Stomach smooth muscle (tissue), 2 donors: Measurements from ENCODE around the gene IL36B.

Experiments used
- H3K27ac ChIP-seq: one replicate; pipeline ENCODE4 v1.7.0; 2013; ENCODE audit warnings: mild to moderate bottlenecking, low read length, inconsistent platforms
- H3K27me3 ChIP-seq, 2 donors: one replicate each; pipeline ENCODE4 v1.7.0; 2013; ENCODE audit warnings: low read length in 2 of 2; ENCODE audit not compliant: insufficient read depth in 2 of 2, control insufficient read depth in 1 of 2
- H3K36me3 ChIP-seq, 2 donors: one replicate each; pipeline ENCODE4 v1.7.0; 2013; ENCODE audit warnings: low read length in 2 of 2; ENCODE audit not compliant: control insufficient read depth in 2 of 2, insufficient read depth in 2 of 2
- H3K4me1 ChIP-seq: one replicate; pipeline ENCODE4 v1.7.0; 2013; ENCODE audit warnings: low read length; ENCODE audit not compliant: control insufficient read depth, insufficient read depth
- H3K4me3 ChIP-seq, 2 donors: one replicate each; pipeline ENCODE4 v1.7.0; 2013; ENCODE audit warnings: low read length in 2 of 2
- H3K9ac ChIP-seq, 2 donors: one replicate each; pipeline ENCODE4 v1.7.0; 2013; ENCODE audit warnings: low read length in 2 of 2, mild to moderate bottlenecking in 1 of 2
- H3K9me3 ChIP-seq, 2 donors: one replicate each; pipeline ENCODE4 v1.7.0; 2013; ENCODE audit warnings: low read length in 2 of 2; ENCODE audit not compliant: control insufficient read depth in 2 of 2
- donor health status: healthy.
- donor health status: Pancreatic carcinoma.

IL36B gene

DNA sequence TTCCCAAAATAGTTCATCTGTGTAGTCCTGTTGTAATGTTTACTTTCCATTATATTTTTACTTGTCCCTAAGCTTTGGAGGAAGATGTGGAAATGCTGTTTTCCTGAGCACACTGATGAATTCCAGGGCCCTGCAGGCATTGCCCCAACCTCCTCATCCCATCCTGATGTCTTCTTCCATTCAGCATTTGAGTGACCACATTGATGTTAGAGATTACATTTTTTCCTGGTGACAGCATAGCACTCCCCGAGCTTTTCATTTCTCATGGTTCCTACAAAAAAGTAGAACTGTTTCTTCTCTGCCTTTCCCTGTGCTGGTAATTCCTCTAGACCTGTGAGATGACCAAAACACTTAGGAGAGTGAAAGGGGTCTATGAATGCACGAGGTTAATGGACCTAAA lies 42.6 kb downstream of the IL36B start:
- no peak overlapping the region for H3K4me3 ChIP-seq
- H3K9ac ChIP-seq = no peak overlapping the region
- H3K9me3 ChIP-seq = no peaks in the 10 kb centered on the region
- no peaks in the 10 kb centered on the region for H3K4me1 ChIP-seq
- no peak overlapping the region for H3K27ac ChIP-seq
- H3K36me3 ChIP-seq = no peaks in the 10 kb centered on the region
- H3K27me3 ChIP-seq = no peaks in the 10 kb centered on the region

DNA sequence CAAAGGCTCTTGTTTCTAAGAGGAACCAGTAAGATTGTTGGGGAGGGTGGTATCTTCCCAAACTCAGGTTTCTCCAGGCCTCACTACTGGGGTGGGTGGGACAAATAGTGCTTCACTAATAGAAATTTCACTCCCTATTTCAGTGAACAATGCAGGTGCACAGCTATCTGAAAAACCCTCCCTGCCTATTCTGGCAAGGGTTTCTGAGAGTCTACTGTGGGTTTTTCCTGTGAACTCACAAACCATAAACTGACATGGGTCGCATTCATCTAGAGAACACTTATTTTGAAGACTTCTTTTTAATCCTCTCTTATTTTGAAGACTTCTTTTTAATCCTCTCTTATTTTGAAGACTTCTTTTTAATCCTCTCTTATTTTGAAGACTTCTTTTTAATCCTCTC lies 43.0 kb downstream of the IL36B start:
- Histone ChIP-seq H3K4me3 (no peak overlapping the region), H3K27me3 (no peaks in the 10 kb centered on the region), H3K9ac (no peak overlapping the region), H3K36me3 (no peaks in the 10 kb centered on the region), H3K9me3 (no peaks in the 10 kb centered on the region), H3K27ac (no peak overlapping the region), H3K4me1 (no peaks in the 10 kb centered on the region)

GRCh38 chr2:113007250-113007649 lies 45.4 kb downstream of the IL36B start:
- H3K27me3 ChIP-seq = no peaks in the 10 kb centered on the region
- no peak overlapping the region for H3K9ac ChIP-seq
- no peak overlapping the region for H3K27ac ChIP-seq
- no peaks in the 10 kb centered on the region for H3K4me1 ChIP-seq
- H3K9me3 ChIP-seq = no peaks in the 10 kb centered on the region
- H3K4me3 ChIP-seq = no peak overlapping the region
- H3K36me3 ChIP-seq = no peaks in the 10 kb centered on the region

GRCh38 chr2:113005030-113005509 lies 47.6 kb downstream of the IL36B start, which contains the start of gene IL36A:
Gene IL36A, plus strand, starts transcription at chr2:113005459. Its CDS starts 413 bp downstream, at chr2:113005872.
- no peak within 1 kb of the TSS for H3K27ac ChIP-seq
- H3K27me3 ChIP-seq = no peaks in the 10 kb centered on the region
- no peaks in the 10 kb centered on the region for H3K36me3 ChIP-seq
- H3K9me3 ChIP-seq = no peaks in the 10 kb centered on the region
- no peak within 1 kb of the TSS for H3K9ac ChIP-seq
- H3K4me1 ChIP-seq = no peaks in the 10 kb centered on the region
- no peak within 1 kb of the TSS for H3K4me3 ChIP-seq

- no peaks in the 10 kb centered on the region for H3K27me3 ChIP-seq
- no peak overlapping the region for H3K27ac ChIP-seq
- H3K9me3 ChIP-seq = no peaks in the 10 kb centered on the region
- H3K4me3 ChIP-seq = no peak overlapping the region
- no peaks in the 10 kb centered on the region for H3K4me1 ChIP-seq
- H3K9ac ChIP-seq = no peak overlapping the region
- no peaks in the 10 kb centered on the region for H3K36me3 ChIP-seq
Measured at GRCh38 chr2:113002677-113003076, 50.0 kb downstream of the IL36B start.

GRCh38 chr2:113000436-113000835 lies 52.2 kb downstream of the IL36B start:
- H3K9ac ChIP-seq = no peak overlapping the region
- H3K9me3 ChIP-seq = no peaks in the 10 kb centered on the region
- H3K4me1 ChIP-seq = no peaks in the 10 kb centered on the region
- H3K36me3 ChIP-seq = no peaks in the 10 kb centered on the region
- H3K4me3 ChIP-seq = no peak overlapping the region
- no peak overlapping the region for H3K27ac ChIP-seq
- no peaks in the 10 kb centered on the region for H3K27me3 ChIP-seq

DNA sequence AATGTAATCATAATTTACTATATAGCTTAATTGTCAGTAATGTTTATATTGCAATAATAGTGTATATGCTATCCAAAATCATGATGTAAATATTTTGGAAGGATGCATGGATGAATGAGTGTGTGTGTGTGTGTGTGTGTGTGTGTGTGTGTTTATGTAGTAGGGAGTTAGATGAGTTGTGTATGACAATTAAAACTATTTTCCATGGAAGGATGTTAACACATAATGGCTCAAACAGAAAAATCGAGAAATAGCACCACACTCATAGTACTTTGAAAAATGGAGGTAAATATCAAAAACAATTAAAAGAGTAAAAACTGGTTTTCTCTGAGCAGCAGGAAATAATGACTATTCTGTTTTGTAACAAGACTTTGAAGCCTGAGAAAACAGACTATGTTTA lies 55.5 kb downstream of the IL36B start:
- Histone ChIP-seq H3K9me3 (peaks cover 3 to 9% of the 10 kb centered on the region in 2 donors), H3K27me3 (no peaks in the 10 kb centered on the region), H3K9ac (no peak overlapping the region), H3K4me1 (no peaks in the 10 kb centered on the region), H3K36me3 (no peaks in the 10 kb centered on the region), H3K27ac (no peak overlapping the region), H3K4me3 (no peak overlapping the region)

DNA sequence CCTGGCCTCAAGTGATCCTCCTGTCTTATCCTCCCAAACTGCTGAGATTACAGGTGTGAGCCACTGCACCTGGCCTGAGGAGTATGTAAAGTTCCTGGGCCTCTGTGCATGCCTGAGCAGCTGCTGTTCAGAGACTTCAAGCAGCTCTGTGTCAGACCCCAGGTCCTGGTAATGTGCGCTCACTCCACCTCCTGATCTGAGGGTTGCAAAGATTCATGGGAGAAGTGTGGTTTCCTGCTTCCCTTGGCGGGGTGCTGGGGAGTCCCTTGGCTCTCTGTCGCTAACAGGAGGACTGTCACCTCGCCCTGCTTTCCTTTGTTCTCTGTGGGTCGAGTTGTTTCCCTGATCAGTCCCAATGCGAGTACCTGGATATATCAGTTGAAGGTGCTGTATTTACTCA lies 56.0 kb downstream of the IL36B start:
- Histone ChIP-seq H3K4me3 (no peak overlapping the region), H3K4me1 (no peaks in the 10 kb centered on the region), H3K27ac (no peak overlapping the region), H3K27me3 (no peaks in the 10 kb centered on the region), H3K36me3 (no peaks in the 10 kb centered on the region), H3K9me3 (peaks cover 6 to 9% of the 10 kb centered on the region in 2 donors), H3K9ac (no peak overlapping the region)

DNA sequence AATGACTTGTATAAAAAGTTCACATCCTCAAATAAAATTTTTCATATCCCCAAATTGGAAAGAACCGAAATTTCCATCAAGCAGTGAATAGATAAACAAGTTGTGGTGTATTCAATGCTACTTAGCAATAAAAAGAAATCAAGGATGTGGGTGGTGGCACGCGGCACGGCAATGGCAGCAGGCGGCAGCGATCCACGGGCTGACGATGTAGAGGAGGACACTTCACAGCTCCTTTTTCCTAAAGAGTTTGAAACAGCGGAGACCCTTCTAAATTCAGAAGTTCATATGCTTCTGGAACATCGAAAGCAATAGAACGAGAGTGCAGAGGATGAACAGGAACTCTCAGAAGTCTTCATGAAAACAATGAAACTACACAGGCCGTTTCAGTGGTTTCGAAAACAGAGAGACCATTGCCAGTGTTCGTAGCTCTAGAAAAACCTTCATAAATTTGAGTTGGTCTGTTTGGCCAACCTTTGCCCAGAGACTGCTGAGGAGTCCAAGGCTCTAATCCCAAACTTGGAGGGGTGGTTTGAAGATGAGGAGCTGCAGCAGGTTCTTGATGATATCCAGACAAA lies 57.2 kb downstream of the IL36B start:
- Histone ChIP-seq H3K9me3 (peaks cover 6 to 9% of the 10 kb centered on the region in 2 donors), H3K9ac (no peak overlapping the region), H3K27me3 (no peaks in the 10 kb centered on the region), H3K36me3 (no peaks in the 10 kb centered on the region), H3K27ac (no peak overlapping the region), H3K4me3 (no peak overlapping the region), H3K4me1 (no peaks in the 10 kb centered on the region)

- Histone ChIP-seq H3K4me3 (no peak overlapping the region), H3K27me3 (no peaks in the 10 kb centered on the region), H3K36me3 (no peaks in the 10 kb centered on the region), H3K4me1 (no peaks in the 10 kb centered on the region), H3K9me3 (peaks cover 6 to 13% of the 10 kb centered on the region in 2 donors), H3K9ac (no peak overlapping the region), H3K27ac (no peak overlapping the region)
Measured at GRCh38 chr2:112994648-112995047, 58.0 kb downstream of the IL36B start.

GRCh38 chr2:112993831-112994230 lies 58.8 kb downstream of the IL36B start:
- H3K9ac ChIP-seq = no peak overlapping the region
- H3K9me3 ChIP-seq = peaks cover 6 to 14% of the 10 kb centered on the region in 2 donors
- no peaks in the 10 kb centered on the region for H3K4me1 ChIP-seq
- no peak overlapping the region for H3K27ac ChIP-seq
- H3K36me3 ChIP-seq = no peaks in the 10 kb centered on the region
- no peaks in the 10 kb centered on the region for H3K27me3 ChIP-seq
- no peak overlapping the region for H3K4me3 ChIP-seq
